ENCODE measurements around the gene ZNF609.

DNA sequence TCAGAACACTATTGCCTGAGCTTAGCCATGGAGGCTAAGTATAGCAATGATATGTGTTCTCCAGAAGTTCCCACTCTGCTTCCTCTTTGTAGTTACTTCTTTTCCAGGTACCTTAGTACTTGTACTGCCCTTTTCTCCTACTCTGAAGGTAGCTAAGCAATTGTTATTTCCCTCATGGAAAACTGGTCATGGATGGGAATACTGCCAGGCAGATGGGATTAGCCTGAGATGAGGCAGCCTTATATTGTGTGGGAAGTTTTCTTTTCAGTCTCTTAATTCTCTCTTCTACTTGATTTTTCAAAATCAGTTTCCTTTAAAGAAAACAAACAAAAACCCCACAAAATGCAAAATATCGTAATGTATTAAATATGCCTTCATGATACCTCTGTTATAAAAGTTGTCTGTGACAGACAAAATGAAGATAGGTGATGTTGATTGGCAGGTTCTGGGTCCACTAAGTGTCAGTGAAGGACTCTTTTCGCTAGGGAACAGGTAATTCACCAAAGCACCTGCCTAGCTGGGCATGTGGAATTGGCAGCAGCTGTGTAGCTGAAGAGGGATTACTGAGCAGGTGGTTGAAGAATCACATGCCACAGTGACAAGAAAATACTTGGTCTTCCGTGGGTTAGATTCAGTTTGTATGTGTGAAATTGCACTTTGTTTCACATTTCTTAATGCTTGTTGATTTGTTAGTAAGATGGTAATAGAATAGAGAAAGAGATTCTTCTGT, 4.1 kb downstream of the ZNF609 start:
- TF ChIP-seq POLR2A (IDR thresholded peaks at IDR 0.05; ENCODE audit: borderline replicate concordance, extremely low read depth, insufficient read depth, insufficient read length) (no peak), POLR2AphosphoS5 (IDR thresholded peaks at IDR 0.05; ENCODE audit: low read depth, low read length) (no peak), ZFX (IDR thresholded peaks at IDR 0.05) (no peak), EZH2 (IDR thresholded peaks at IDR 0.05) (no peak), SRF (IDR thresholded peaks at IDR 0.05; ENCODE audit: low read depth) (no peak), RAD21 (IDR thresholded peaks at IDR 0.05; ENCODE audit: low read depth) (no peak)
- TF ChIP-seq, protein P1, sequence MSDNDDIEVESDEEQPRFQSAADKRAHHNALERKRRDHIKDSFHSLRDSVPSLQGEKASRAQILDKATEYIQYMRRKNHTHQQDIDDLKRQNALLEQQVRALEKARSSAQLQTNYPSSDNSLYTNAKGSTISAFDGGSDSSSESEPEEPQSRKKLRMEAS (IDR thresholded peaks at IDR 0.05), result no peak
- TF ChIP-seq, protein P2, sequence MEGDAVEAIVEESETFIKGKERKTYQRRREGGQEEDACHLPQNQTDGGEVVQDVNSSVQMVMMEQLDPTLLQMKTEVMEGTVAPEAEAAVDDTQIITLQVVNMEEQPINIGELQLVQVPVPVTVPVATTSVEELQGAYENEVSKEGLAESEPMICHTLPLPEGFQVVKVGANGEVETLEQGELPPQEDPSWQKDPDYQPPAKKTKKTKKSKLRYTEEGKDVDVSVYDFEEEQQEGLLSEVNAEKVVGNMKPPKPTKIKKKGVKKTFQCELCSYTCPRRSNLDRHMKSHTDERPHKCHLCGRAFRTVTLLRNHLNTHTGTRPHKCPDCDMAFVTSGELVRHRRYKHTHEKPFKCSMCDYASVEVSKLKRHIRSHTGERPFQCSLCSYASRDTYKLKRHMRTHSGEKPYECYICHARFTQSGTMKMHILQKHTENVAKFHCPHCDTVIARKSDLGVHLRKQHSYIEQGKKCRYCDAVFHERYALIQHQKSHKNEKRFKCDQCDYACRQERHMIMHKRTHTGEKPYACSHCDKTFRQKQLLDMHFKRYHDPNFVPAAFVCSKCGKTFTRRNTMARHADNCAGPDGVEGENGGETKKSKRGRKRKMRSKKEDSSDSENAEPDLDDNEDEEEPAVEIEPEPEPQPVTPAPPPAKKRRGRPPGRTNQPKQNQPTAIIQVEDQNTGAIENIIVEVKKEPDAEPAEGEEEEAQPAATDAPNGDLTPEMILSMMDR (IDR thresholded peaks at IDR 0.05 in 2 of 3, conservative IDR thresholded peaks at IDR 0.05 in 1 of 3; ENCODE audit: borderline replicate concordance in 1 of 3, insufficient read depth in 1 of 3, low read depth in 2 of 3, low read length in 2 of 3), result no peak
